Activated CD8-positive, alpha-beta T cell treated with anti-CD3 and anti-CD28 coated beads for 36 hours (primary cell): ENCODE results near the gene FAM13A. TPM values are rescaled to one million over a fixed set of nuclear protein-coding genes. Genes with fewer than 3 reads are reported as not detected.

Source experiments
- ATAC-seq: fragments of 200-7000 bp; cut with Tn5 transposase; one replicate; pipeline ENCODE4 v1.10.0; 2021; ENCODE audit warnings: mild to moderate bottlenecking, moderate library complexity
- CTCF ChIA-PET: fragments of 350-600 bp; sonication (Branson Sonifier 250); formaldehyde crosslinking; loops from one replicate; lab custom pipeline; 2021; ENCODE audit warnings: antibody characterized with exemption; lab: Charles Lee
- POLR2A ChIA-PET: fragments of 350-600 bp; sonication (Branson Sonifier 250); formaldehyde crosslinking; loops from one replicate; lab custom pipeline; 2021; ENCODE audit warnings: antibody characterized with exemption; lab: Charles Lee
- DNase-seq: peaks from one replicate; pipeline ENCODE4 v3.0.0-alpha.2; 2020
- H3K27ac Mint-ChIP-seq: one replicate; pipeline ENCODE4 v1.8.0; 2021; ENCODE audit warnings: mild to moderate bottlenecking, mixed read lengths
- H3K27me3 Mint-ChIP-seq: one replicate; pipeline ENCODE4 v1.8.0; 2021; ENCODE audit warnings: mixed read lengths
- H3K36me3 Mint-ChIP-seq: one replicate; pipeline ENCODE4 v1.8.0; 2021; ENCODE audit warnings: low read depth, mixed read lengths
- H3K4me1 Mint-ChIP-seq: one replicate; pipeline ENCODE4 v1.8.0; 2021; ENCODE audit warnings: low read depth, mixed read lengths
- H3K4me3 Mint-ChIP-seq: one replicate; pipeline ENCODE4 v1.8.0; 2021; ENCODE audit warnings: mild to moderate bottlenecking, moderate library complexity, mixed read lengths
- H3K9me3 Mint-ChIP-seq: one replicate; pipeline ENCODE4 v1.8.0; 2021; ENCODE audit warnings: mixed read lengths
- intact Hi-C: fragments of 100-400 bp; cut with micrococcal nuclease; formaldehyde crosslinking; loops from one replicate; pipeline ENCODE4 v1.10.0; 2022
- total RNA-seq, 2 experiments: library from RNA; stranded (reverse); gene quantifications; one replicate each; pipeline ENCODE4 v1.2.3, GENCODE V29; 2021
- TF ChIP-seq, protein P1 (sequence below): fragments of 200-600 bp; IDR thresholded peaks from one replicate; pipeline ENCODE4 v1.8.0; 2022; ENCODE audit warnings: antibody characterized with exemption, mild to moderate bottlenecking

The FAM13A gene
- total RNA-seq, 2 experiments from 2014 or later: 4.5 to 6.0 TPM

DNA sequence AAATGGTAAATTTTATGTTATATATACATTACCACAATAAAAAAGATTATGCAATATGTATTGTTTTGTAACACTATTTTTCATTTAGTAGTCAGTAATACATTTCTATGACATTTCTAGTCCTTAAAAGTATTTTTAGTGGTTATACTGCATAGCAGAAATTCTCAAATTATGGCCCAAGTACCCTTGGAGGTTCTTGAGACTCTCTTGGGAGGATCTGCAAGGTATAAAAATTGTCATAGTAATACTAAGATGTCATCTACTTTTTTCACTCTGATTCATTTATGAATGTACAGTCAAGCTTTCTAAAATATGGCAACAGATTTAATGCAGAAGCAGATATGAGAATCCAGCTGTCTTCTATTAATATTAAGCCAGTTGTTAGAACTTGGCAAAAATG lies 220.8 kb downstream of the FAM13A start:
- no peak overlapping the region for H3K4me3 Mint-ChIP-seq

DNA sequence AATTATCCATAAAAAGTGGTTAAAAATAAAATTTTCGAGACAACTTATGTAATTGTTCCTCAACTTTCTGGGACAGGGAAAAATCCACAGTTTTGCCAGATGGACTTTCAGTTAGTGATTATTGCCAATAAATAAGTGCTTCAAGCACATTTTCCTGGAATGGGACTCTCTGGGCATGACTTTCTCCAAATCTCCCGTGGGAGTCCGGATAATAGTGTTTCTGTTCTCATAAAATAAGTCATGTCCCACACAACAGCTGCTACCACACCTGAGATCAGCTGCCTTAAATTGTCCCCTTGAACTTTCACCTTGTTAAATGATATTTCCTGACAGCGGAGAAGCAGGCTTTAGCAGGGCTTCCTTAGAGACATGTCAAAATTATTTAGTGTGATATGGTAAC lies 226.0 kb downstream of the FAM13A start:
- CTCF ChIA-PET: no interaction called here
- no peak overlapping the region for H3K4me3 Mint-ChIP-seq
- peaks cover 1% of the 10 kb centered on the region for H3K27me3 Mint-ChIP-seq
- POLR2A ChIA-PET: interaction anchor here (1.1 kb wide), 1 partner anchor 88 kb away, joined by 4 read pairs; no protein-coding TSS in a partner anchor
- no peak overlapping the region for H3K27ac Mint-ChIP-seq
- no peaks in the 10 kb centered on the region for H3K9me3 Mint-ChIP-seq
- ATAC-seq (no peak), DNase-seq (no peak)
- no peaks in the 10 kb centered on the region for H3K4me1 Mint-ChIP-seq
- H3K36me3 Mint-ChIP-seq: no peaks in the 10 kb centered on the region
- intact Hi-C loops: no loop called here
- TF ChIP-seq, protein P1, sequence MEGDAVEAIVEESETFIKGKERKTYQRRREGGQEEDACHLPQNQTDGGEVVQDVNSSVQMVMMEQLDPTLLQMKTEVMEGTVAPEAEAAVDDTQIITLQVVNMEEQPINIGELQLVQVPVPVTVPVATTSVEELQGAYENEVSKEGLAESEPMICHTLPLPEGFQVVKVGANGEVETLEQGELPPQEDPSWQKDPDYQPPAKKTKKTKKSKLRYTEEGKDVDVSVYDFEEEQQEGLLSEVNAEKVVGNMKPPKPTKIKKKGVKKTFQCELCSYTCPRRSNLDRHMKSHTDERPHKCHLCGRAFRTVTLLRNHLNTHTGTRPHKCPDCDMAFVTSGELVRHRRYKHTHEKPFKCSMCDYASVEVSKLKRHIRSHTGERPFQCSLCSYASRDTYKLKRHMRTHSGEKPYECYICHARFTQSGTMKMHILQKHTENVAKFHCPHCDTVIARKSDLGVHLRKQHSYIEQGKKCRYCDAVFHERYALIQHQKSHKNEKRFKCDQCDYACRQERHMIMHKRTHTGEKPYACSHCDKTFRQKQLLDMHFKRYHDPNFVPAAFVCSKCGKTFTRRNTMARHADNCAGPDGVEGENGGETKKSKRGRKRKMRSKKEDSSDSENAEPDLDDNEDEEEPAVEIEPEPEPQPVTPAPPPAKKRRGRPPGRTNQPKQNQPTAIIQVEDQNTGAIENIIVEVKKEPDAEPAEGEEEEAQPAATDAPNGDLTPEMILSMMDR: no peak

More for the DNA sequence above, 220.8 kb downstream of the FAM13A start:
- H3K4me1 Mint-ChIP-seq: no peaks in the 10 kb centered on the region
- ChIA-PET CTCF (no interaction called here), POLR2A (no interaction called here)
- no peak for ATAC-seq
- H3K9me3 Mint-ChIP-seq: no peaks in the 10 kb centered on the region
- no peaks in the 10 kb centered on the region for H3K27me3 Mint-ChIP-seq
- no peaks in the 10 kb centered on the region for H3K36me3 Mint-ChIP-seq
- no peak for DNase-seq
- no peak overlapping the region for H3K27ac Mint-ChIP-seq
- intact Hi-C loops: no loop called here
- TF ChIP-seq, protein P1: no peak

GRCh38 chr4:88830598-88830997 lies 226.4 kb downstream of the FAM13A start:
- H3K27ac Mint-ChIP-seq: no peak overlapping the region
- H3K4me1 Mint-ChIP-seq: no peaks in the 10 kb centered on the region
- no peak for ATAC-seq
- no peak for DNase-seq
- TF ChIP-seq, protein P1: no peak
- H3K36me3 Mint-ChIP-seq: no peaks in the 10 kb centered on the region
- CTCF ChIA-PET: interaction anchor here (1.1 to 2.0 kb wide), 2 partner anchors 9 to 12 kb away, joined by 3 to 7 read pairs; no protein-coding TSS in a partner anchor
- intact Hi-C loops: no loop called here
- peaks cover 1% of the 10 kb centered on the region for H3K27me3 Mint-ChIP-seq
- H3K4me3 Mint-ChIP-seq: no peak overlapping the region
- POLR2A ChIA-PET: interaction anchor here (1.1 kb wide), 1 partner anchor 88 kb away, joined by 4 read pairs; no protein-coding TSS in a partner anchor
- H3K9me3 Mint-ChIP-seq: no peaks in the 10 kb centered on the region

- TF ChIP-seq, protein P1: no peak
- H3K9me3 Mint-ChIP-seq: no peaks in the 10 kb centered on the region
- peaks cover 1% of the 10 kb centered on the region for H3K27me3 Mint-ChIP-seq
- DNase-seq (no peak), ATAC-seq (no peak)
- intact Hi-C loops: no loop called here
- no peaks in the 10 kb centered on the region for H3K36me3 Mint-ChIP-seq
- no peak overlapping the region for H3K4me3 Mint-ChIP-seq
- H3K27ac Mint-ChIP-seq: no peak overlapping the region
- no peaks in the 10 kb centered on the region for H3K4me1 Mint-ChIP-seq
- ChIA-PET POLR2A (interaction anchor here (0.8 kb wide), 1 partner anchor 17 kb away, joined by 4 read pairs; no protein-coding TSS in a partner anchor), CTCF (interaction anchor here (1.4 to 2.0 kb wide), 2 partner anchors 10 to 195 kb away, joined by 3 to 7 read pairs; no protein-coding TSS in a partner anchor)
Observed at GRCh38 chr4:88828842-88829571, 228.0 kb downstream of the FAM13A start.

GRCh38 chr4:88827442-88827841 lies 229.5 kb downstream of the FAM13A start:
- Mint-ChIP-seq H3K4me1 (peaks cover 9% of the 10 kb centered on the region), H3K27me3 (peaks cover 1% of the 10 kb centered on the region), H3K4me3 (no peak overlapping the region), H3K27ac (no peak overlapping the region), H3K9me3 (no peaks in the 10 kb centered on the region), H3K36me3 (no peaks in the 10 kb centered on the region)
- POLR2A ChIA-PET: no interaction called here
- CTCF ChIA-PET: interaction anchor here (1.0 kb wide), 1 partner anchor 11 kb away, joined by 3 read pairs; no protein-coding TSS in a partner anchor
- no peak for DNase-seq
- intact Hi-C loops: no loop called here
- no peak for ATAC-seq
- TF ChIP-seq, protein P1: no peak
